Keratinocyte (primary cell): ENCODE data around the gene FCN3. TPM values are rescaled to one million over a fixed set of nuclear protein-coding genes. Genes with fewer than 3 reads are reported as not detected.

Source experiments
- DNase-seq: peaks from one replicate; pipeline ENCODE4 v3.0.0-alpha.2; 2011; ENCODE audit warnings: low read depth, missing footprints, low spot score
- FAIRE-seq: peaks from 2 replicates; lab custom pipeline; 2011; peaks lifted over from hg19 to GRCh38; lab: Jason Lieb, UNC
- H2AFZ ChIP-seq: 2 replicates; pipeline ENCODE4 v1.6.0; 2012; ENCODE audit warnings: low read length, control low read depth, inconsistent platforms; ENCODE audit not compliant: control insufficient read depth
- H3K27ac ChIP-seq: 2 replicates; pipeline ENCODE4 v1.5.1; 2011; ENCODE audit warnings: low read length; ENCODE audit not compliant: control insufficient read depth, insufficient read depth
- H3K27me3 ChIP-seq: 3 replicates; pipeline ENCODE4 v1.6.0; 2011; ENCODE audit warnings: low read length; ENCODE audit not compliant: control insufficient read depth, insufficient read depth; ENCODE audit errors: extremely low read depth
- H3K36me3 ChIP-seq, 2 experiments: 2 replicates in 1 of 2; 3 replicates in 1 of 2; pipeline ENCODE4 v1.5.1; 2011; ENCODE audit warnings: low read length in 2 of 2, mild to moderate bottlenecking in 1 of 2; ENCODE audit not compliant: control insufficient read depth in 2 of 2, insufficient read depth in 2 of 2; ENCODE audit errors: extremely low read depth in 1 of 2
- H3K4me1 ChIP-seq: 3 replicates; pipeline ENCODE4 v1.5.1; 2011; ENCODE audit warnings: low read length; ENCODE audit not compliant: control insufficient read depth, insufficient read depth; ENCODE audit errors: extremely low read depth
- H3K4me2 ChIP-seq: 3 replicates; pipeline ENCODE4 v1.6.0; 2011; ENCODE audit warnings: low read depth, low read length; ENCODE audit not compliant: control insufficient read depth, insufficient read depth; ENCODE audit errors: extremely low read depth
- H3K4me3 ChIP-seq, 3 experiments: fragments of 200-600 bp in 1 of 3; sonication (generic) in 1 of 3; 2 replicates in 2 of 3; 3 replicates in 1 of 3; pipeline ENCODE4 v1.5.1; 2011 to 2016; ENCODE audit warnings: low read length in 3 of 3, mild to moderate bottlenecking in 3 of 3, control low read depth in 2 of 3, inconsistent platforms in 1 of 3, low read depth in 1 of 3, mixed read lengths in 1 of 3, mixed run types in 1 of 3, moderate library complexity in 1 of 3; ENCODE audit not compliant: control insufficient read depth in 2 of 3, insufficient read depth in 2 of 3; ENCODE audit errors: extremely low read depth in 1 of 3
- H3K79me2 ChIP-seq: 2 replicates; pipeline ENCODE4 v1.6.0; 2012; ENCODE audit warnings: low read length; ENCODE audit not compliant: control insufficient read depth, insufficient read depth
- H3K9ac ChIP-seq: 3 replicates; pipeline ENCODE4 v1.6.0; 2011; ENCODE audit warnings: low read length; ENCODE audit not compliant: control insufficient read depth, insufficient read depth; ENCODE audit errors: extremely low read depth
- H3K9me1 ChIP-seq: 3 replicates; pipeline ENCODE4 v1.6.0; 2011; ENCODE audit warnings: low read length; ENCODE audit not compliant: control insufficient read depth, insufficient read depth; ENCODE audit errors: extremely low read depth
- H3K9me3 ChIP-seq: 2 replicates; pipeline ENCODE4 v1.5.1; 2012; ENCODE audit warnings: low read depth, low read length; ENCODE audit not compliant: control insufficient read depth
- H4K20me1 ChIP-seq: 3 replicates; pipeline ENCODE4 v1.6.0; 2011; ENCODE audit warnings: low read length; ENCODE audit not compliant: control insufficient read depth, insufficient read depth; ENCODE audit errors: extremely low read depth
- CTCF ChIP-seq, 3 experiments: IDR thresholded peaks in 1 of 3; conservative IDR thresholded peaks in 1 of 3; optimal IDR thresholded peaks in 1 of 3; 2 replicates in 2 of 3; 3 replicates in 1 of 3; pipeline versions ENCODE3 to v1.5.1; 2011; ENCODE audit warnings: low read length in 3 of 3, mild to moderate bottlenecking in 3 of 3, moderate library complexity in 2 of 3, control low read depth in 1 of 3, inconsistent platforms in 1 of 3; ENCODE audit not compliant: insufficient read depth in 2 of 3; ENCODE audit errors: extremely low read depth in 1 of 3
- EZH2 ChIP-seq: IDR thresholded peaks from one replicate; pipeline ENCODE4 v1.6.1; 2012; ENCODE audit warnings: inconsistent platforms, mild to moderate bottlenecking, low read length, moderate library complexity
- dilution Hi-C: fragments of 300-500 bp; cut with MboI; formaldehyde crosslinking; loops from one replicate; pipeline ENCODE4 v1.7.0; 2020; ENCODE audit warnings: low sequenced_read_pairs; ENCODE audit not compliant: extremely low pct_ligation_motif_present
- polyA plus RNA-seq, 5 experiments: library from polyadenylated mRNA; depleted of rRNA in 3 of 5; stranded (reverse) in 3 of 5; stranded (forward) in 1 of 5; unstranded in 1 of 5; fragments of >200 nt; gene quantifications; 1 replicate in 1 of 5; 2 replicates in 3 of 5; 3 replicates in 1 of 5; pipeline versions ENCODE4 v1.2.1 to v1.2.3, GENCODE V29; 2011 to 2012; ENCODE audit warnings: missing spikeins in 2 of 5, low read depth in 1 of 5, low replicate concordance in 1 of 5

Gene FCN3
- polyA plus RNA-seq, 1 donor (not counting 4 experiments of a cell fraction or from before 2014, with no cell fraction given), result not detected

GRCh38 chr1:27359822-27360158, 14.8 kb downstream of the FCN3 start:
- TF ChIP-seq EZH2 (no peak), CTCF (optimal IDR thresholded peaks at IDR 0.05 in 1 of 3, IDR thresholded peaks at IDR 0.05 in 1 of 3, conservative IDR thresholded peaks at IDR 0.05 in 1 of 3; ENCODE audit: extremely low read depth in 1 of 3, insufficient read depth in 2 of 3, low read length in 3 of 3) (no peak)
- Histone ChIP-seq H3K9ac (no peak overlapping the region), H3K9me3 (no peaks in the 10 kb centered on the region), H4K20me1 (peaks cover 3% of the 10 kb centered on the region), H3K4me3 (no peak overlapping the region), H3K36me3 (peaks cover 26 to 43% of the 10 kb centered on the region in 2 experiments), H3K27ac (no peak overlapping the region), H3K4me1 (peaks cover 8% of the 10 kb centered on the region), H3K27me3 (no peaks in the 10 kb centered on the region), H2AFZ (no peak overlapping the region), H3K9me1 (no peaks in the 10 kb centered on the region), H3K79me2 (peaks cover 7% of the 10 kb centered on the region), H3K4me2 (no peak overlapping the region)
- FAIRE-seq (no peak), DNase-seq (no peak)
- dilution Hi-C loops, result no loop called here

- FAIRE-seq, result no peak
- Histone ChIP-seq H3K4me2 (no peak overlapping the region), H4K20me1 (peaks cover 3% of the 10 kb centered on the region), H3K27ac (no peak overlapping the region), H3K9ac (no peak overlapping the region), H3K9me3 (no peaks in the 10 kb centered on the region), H3K4me1 (peaks cover 6% of the 10 kb centered on the region), H2AFZ (no peak overlapping the region), H3K27me3 (no peaks in the 10 kb centered on the region), H3K36me3 (peaks cover 21 to 44% of the 10 kb centered on the region in 2 experiments), H3K79me2 (no peaks in the 10 kb centered on the region), H3K4me3 (no peak overlapping the region), H3K9me1 (no peaks in the 10 kb centered on the region)
- dilution Hi-C loops, result no loop called here
- TF ChIP-seq EZH2 (no peak), CTCF (optimal IDR thresholded peaks at IDR 0.05 in 1 of 3, IDR thresholded peaks at IDR 0.05 in 1 of 3, conservative IDR thresholded peaks at IDR 0.05 in 1 of 3; ENCODE audit: extremely low read depth in 1 of 3, insufficient read depth in 2 of 3, low read length in 3 of 3) (no peak)
- no peak for DNase-seq
Observed at GRCh38 chr1:27358928-27359313, 15.7 kb downstream of the FCN3 start.
